ENCODE results near the gene DNASE1.

Gene DNASE1

DNA sequence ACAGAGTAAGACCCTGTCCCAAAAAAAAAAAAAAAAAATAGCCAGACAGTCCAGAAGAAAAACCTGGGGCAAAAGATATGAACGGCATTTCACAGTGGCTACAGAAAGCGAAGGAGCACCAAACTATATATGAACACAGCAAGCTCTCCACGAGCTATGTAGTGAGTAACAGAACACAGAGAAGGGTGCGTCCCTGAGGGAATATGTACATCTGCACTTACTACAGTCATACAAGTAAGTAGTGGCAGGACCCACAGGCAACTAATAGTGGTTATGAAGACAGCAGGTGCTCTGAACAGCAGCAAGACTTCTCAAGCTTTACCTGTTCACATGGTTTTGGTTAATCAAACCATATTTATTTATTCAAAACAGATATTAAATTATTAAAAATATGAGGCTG lies 47.0 kb downstream of the DNASE1 start:
- DNase-seq, result no peak

DNA sequence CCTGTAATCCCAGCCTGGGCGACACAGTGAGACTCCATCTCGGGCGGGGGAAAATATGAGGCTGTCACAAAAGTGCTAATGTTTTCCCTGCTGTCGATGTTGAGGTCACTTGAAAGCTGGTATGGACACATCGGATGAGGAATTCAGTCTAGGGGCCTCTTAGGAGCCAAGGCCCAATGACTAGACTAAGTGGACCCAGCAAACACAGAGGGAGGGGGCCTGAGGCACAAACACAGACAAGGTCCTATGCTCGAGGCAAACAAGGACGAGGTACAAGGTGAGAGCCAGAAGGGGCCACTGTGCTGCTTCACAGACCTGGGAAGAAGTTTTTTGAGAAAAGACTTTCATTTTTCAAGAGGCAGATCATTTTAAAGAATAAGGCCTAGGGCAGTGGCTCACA lies 47.6 kb downstream of the DNASE1 start:
- DNase-seq, result no peak

- DNase-seq, result no peak
These were observed 51.9 kb downstream of the DNASE1 start for GRCh38 chr16:3706253-3707012.

Data from SW 1271 (cell line).